OCI-LY7 (cell line): Measurements from ENCODE around the gene YWHAQ. TPM values are rescaled to one million over a fixed set of nuclear protein-coding genes. Genes with fewer than 3 reads are reported as not detected.

Experiments used
- BruUV-seq: library from RNA; stranded (reverse); fragments of 400-500 nt; replicated peaks from 2 replicates; lab custom pipeline; 2021; lab: Mats Ljungman, UMichigan
- CTCF ChIA-PET: fragments of 300-600 bp; sonication (Branson Sonifier 250); formaldehyde crosslinking; loops from one replicate; lab custom pipeline; 2022; ENCODE audit warnings: antibody characterized with exemption; ENCODE audit not compliant: unreplicated experiment; lab: Charles Lee
- POLR2A ChIA-PET: fragments of 300-600 bp; sonication (Branson Sonifier 250); formaldehyde crosslinking; loops from one replicate; lab custom pipeline; 2022; ENCODE audit warnings: antibody characterized with exemption; lab: Charles Lee
- DNase-seq: peaks from one replicate; pipeline ENCODE4 v3.0.0-alpha.2; 2015; ENCODE audit warnings: low spot score
- H2AFZ ChIP-seq: fragments of 200-600 bp; sonication (generic), shearing (Covaris generic); 2 replicates; pipeline ENCODE4 v1.6.1; 2014; ENCODE audit warnings: mild to moderate bottlenecking, antibody characterized with exemption, low read length, moderate library complexity
- H3K27ac ChIP-seq: fragments of 200-600 bp; sonication (generic); 2 replicates; pipeline ENCODE4 v1.5.1; 2014; ENCODE audit warnings: mixed run types, low read depth, mild to moderate bottlenecking, moderate library complexity, low read length, inconsistent platforms; ENCODE audit not compliant: poor library complexity, severe bottlenecking
- H3K36me3 ChIP-seq: fragments of 200-600 bp; sonication (generic); 2 replicates; pipeline ENCODE4 v1.6.1; 2014; ENCODE audit warnings: mild to moderate bottlenecking, antibody characterized with exemption, low read length, moderate library complexity, mixed read lengths; ENCODE audit not compliant: insufficient read depth
- H3K4me1 ChIP-seq: fragments of 200-600 bp; sonication (generic); 2 replicates; pipeline ENCODE4 v1.5.1; 2014; ENCODE audit warnings: mild to moderate bottlenecking, low read length; ENCODE audit not compliant: insufficient read depth, poor library complexity, severe bottlenecking
- H3K4me2 ChIP-seq: fragments of 200-600 bp; sonication (generic); 2 replicates; pipeline ENCODE4 v1.6.1; 2014; ENCODE audit warnings: mild to moderate bottlenecking, low read length
- H3K4me3 ChIP-seq: fragments of 200-600 bp; sonication (generic); 2 replicates; pipeline ENCODE4 v1.5.1; 2014; ENCODE audit warnings: mild to moderate bottlenecking, low read depth, low read length; ENCODE audit not compliant: poor library complexity, severe bottlenecking
- H3K79me2 ChIP-seq: fragments of 200-600 bp; sonication (generic); 2 replicates; pipeline ENCODE4 v1.6.1; 2016; ENCODE audit warnings: low read depth, mild to moderate bottlenecking, low read length, moderate library complexity, mixed read lengths; ENCODE audit not compliant: insufficient read depth
- H3K9me2 ChIP-seq: fragments of 200-600 bp; sonication (generic); 2 replicates; pipeline ENCODE4 v1.6.1; 2016; ENCODE audit warnings: mild to moderate bottlenecking, low read length, mixed read lengths; ENCODE audit not compliant: insufficient read depth
- H3K9me3 ChIP-seq: fragments of 200-600 bp; sonication (generic); 2 replicates; pipeline ENCODE4 v1.6.1; 2014; ENCODE audit warnings: mild to moderate bottlenecking, mixed run types, low read length, mixed read lengths
- H4K20me1 ChIP-seq: fragments of 200-600 bp; sonication (generic); 2 replicates; pipeline ENCODE4 v1.6.1; 2014; ENCODE audit warnings: mild to moderate bottlenecking, antibody characterized with exemption, low read length, moderate library complexity, mixed read lengths; ENCODE audit not compliant: insufficient read depth
- EZH2phosphoT487 ChIP-seq: fragments of 200-600 bp; sonication (generic); IDR thresholded peaks from 2 replicates; pipeline ENCODE4 v1.6.1; 2018; ENCODE audit warnings: low read depth, borderline replicate concordance, mild to moderate bottlenecking, mixed run types, antibody characterized with exemption, low read length, moderate library complexity, mixed read lengths
- intact Hi-C: fragments of 100-400 bp; cut with micrococcal nuclease; formaldehyde crosslinking; loops from one replicate; pipeline ENCODE4 v1.10.0; 2022; ENCODE audit not compliant: unreplicated experiment
- total RNA-seq, 2 experiments: library from RNA; depleted of rRNA in 1 of 2; stranded (reverse); fragments of >200 nt in 1 of 2; shearing (Covaris generic) in 1 of 2; gene quantifications; 2 replicates each; pipeline ENCODE4 v1.2.3, GENCODE V29; 2014 to 2022
- TF ChIP-seq, protein P1 (sequence below): fragments of 200-600 bp; sonication (generic); conservative IDR thresholded peaks from 2 replicates; pipeline ENCODE4 v1.5.1; 2014; ENCODE audit warnings: mild to moderate bottlenecking, antibody characterized with exemption, low read length, moderate library complexity, mixed read lengths

YWHAQ gene
- total RNA-seq, 2 experiments from 2014 or later: 181 to 252 TPM

DNA sequence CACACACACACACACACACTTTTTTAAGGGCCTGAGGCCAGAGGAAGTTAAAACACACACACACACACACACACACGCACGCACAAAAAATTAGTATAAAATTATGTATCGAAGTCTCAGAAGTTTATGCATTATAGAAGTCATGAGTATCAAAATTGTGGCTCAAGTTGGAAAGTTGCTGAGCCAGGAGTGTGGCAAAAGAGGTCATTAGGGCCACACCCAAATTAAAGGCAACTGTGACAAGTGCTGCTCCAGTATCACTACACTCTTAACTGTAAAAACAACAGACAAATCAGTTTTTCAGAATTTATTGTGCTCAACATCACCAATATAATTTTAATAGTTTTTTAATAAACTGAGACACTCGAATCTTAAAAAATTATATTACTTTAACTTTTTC is 36.9 kb downstream of the YWHAQ start:
- intact Hi-C loops: no loop called here
- CTCF ChIA-PET: no interaction called here
- TF ChIP-seq, protein P1, sequence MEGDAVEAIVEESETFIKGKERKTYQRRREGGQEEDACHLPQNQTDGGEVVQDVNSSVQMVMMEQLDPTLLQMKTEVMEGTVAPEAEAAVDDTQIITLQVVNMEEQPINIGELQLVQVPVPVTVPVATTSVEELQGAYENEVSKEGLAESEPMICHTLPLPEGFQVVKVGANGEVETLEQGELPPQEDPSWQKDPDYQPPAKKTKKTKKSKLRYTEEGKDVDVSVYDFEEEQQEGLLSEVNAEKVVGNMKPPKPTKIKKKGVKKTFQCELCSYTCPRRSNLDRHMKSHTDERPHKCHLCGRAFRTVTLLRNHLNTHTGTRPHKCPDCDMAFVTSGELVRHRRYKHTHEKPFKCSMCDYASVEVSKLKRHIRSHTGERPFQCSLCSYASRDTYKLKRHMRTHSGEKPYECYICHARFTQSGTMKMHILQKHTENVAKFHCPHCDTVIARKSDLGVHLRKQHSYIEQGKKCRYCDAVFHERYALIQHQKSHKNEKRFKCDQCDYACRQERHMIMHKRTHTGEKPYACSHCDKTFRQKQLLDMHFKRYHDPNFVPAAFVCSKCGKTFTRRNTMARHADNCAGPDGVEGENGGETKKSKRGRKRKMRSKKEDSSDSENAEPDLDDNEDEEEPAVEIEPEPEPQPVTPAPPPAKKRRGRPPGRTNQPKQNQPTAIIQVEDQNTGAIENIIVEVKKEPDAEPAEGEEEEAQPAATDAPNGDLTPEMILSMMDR: no peak
- no peak for TF ChIP-seq EZH2phosphoT487
- H3K4me2 ChIP-seq: no peak overlapping the region
- H3K4me3 ChIP-seq: no peak overlapping the region
- H3K79me2 ChIP-seq: peaks cover 96% of the 10 kb centered on the region
- peaks cover 14% of the 10 kb centered on the region for H3K4me1 ChIP-seq
- no peak overlapping the region for H3K27ac ChIP-seq
- no TSS peak for BruUV-seq
- no peak for DNase-seq
- H2AFZ ChIP-seq: no peak overlapping the region
- H4K20me1 ChIP-seq: 0 out of 2 replicates have a peak, but pooled peaks cover 9% of the 10 kb centered on the region
- no peaks in the 10 kb centered on the region for H3K9me2 ChIP-seq
- H3K9me3 ChIP-seq: no peaks in the 10 kb centered on the region
- POLR2A ChIA-PET: interaction anchor here (1.1 kb wide), 1 partner anchor 24 kb away, joined by 3 read pairs; no protein-coding TSS in a partner anchor
- peaks cover 91% of the 10 kb centered on the region for H3K36me3 ChIP-seq

DNA sequence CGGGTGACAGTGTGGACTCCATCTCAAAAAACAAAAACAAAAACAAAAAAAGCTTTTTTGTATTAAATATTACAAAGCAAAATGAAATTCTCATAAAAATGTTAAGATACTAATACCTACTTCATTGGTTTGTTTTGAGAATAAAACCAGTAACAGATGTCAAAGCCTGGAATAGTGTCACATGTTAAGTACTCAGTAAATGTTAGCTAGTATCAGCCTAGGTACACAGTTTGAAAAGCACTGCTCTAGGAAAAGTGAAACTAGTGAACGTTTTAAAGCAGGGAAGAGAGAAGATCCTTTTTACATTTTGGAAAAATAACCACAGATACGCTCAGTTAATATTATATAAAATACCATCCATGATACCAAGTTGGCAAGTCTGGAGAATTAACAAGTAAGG is 38.1 kb downstream of the YWHAQ start:
- intact Hi-C loops: no loop called here
- TF ChIP-seq, protein P1: no peak
- no peak for TF ChIP-seq EZH2phosphoT487
- H2AFZ ChIP-seq: no peak overlapping the region
- no peaks in the 10 kb centered on the region for H3K9me3 ChIP-seq
- ChIA-PET CTCF (no interaction called here), POLR2A (no interaction called here)
- peaks cover 85% of the 10 kb centered on the region for H3K79me2 ChIP-seq
- peaks cover 14% of the 10 kb centered on the region for H3K4me1 ChIP-seq
- H3K4me3 ChIP-seq: no peak overlapping the region
- H3K36me3 ChIP-seq: peaks cover 92% of the 10 kb centered on the region
- H3K9me2 ChIP-seq: no peaks in the 10 kb centered on the region
- no TSS peak for BruUV-seq
- H3K27ac ChIP-seq: no peak overlapping the region
- H3K4me2 ChIP-seq: no peak overlapping the region
- H4K20me1 ChIP-seq: 0 out of 2 replicates have a peak, but pooled peaks cover 9% of the 10 kb centered on the region
- no peak for DNase-seq

DNA sequence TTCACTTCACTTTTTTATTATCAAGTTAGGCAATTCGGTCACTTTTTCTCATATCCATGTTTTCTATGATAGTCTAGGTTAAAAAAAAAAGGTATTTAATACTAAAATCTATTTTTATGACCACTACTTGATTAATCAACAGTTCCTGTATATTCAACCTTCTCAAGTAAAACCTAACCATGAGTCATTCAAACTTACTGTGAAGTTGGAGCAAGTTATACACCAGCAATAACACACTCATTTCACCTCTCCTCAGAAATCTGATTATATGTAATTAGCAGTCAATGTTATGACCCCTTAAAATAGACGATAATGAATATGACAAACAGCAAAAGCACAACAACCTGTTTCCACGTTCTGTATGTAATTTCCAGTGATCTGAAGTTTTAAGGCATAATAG is 40.2 kb downstream of the YWHAQ start:
- H2AFZ ChIP-seq: no peak overlapping the region
- no peak overlapping the region for H3K4me2 ChIP-seq
- DNase-seq: no peak
- no peak for TF ChIP-seq EZH2phosphoT487
- TF ChIP-seq, protein P1: no peak
- POLR2A ChIA-PET: interaction anchor here (0.6 to 1.3 kb wide), 4 partner anchors 12 to 49 kb away, joined by 3 read pairs; no protein-coding TSS in a partner anchor
- H3K9me3 ChIP-seq: no peaks in the 10 kb centered on the region
- no peaks in the 10 kb centered on the region for H3K9me2 ChIP-seq
- intact Hi-C loops: no loop called here
- H3K4me3 ChIP-seq: no peak overlapping the region
- BruUV-seq: no TSS peak
- H3K4me1 ChIP-seq: no peaks in the 10 kb centered on the region
- CTCF ChIA-PET: no interaction called here
- no peak overlapping the region for H3K27ac ChIP-seq
- H4K20me1 ChIP-seq: 0 out of 2 replicates have a peak, but pooled peaks cover 3% of the 10 kb centered on the region
- H3K36me3 ChIP-seq: peaks cover 99% of the 10 kb centered on the region
- peaks cover 71% of the 10 kb centered on the region for H3K79me2 ChIP-seq
